HG02870 (cell line): Measurements from ENCODE around the gene PCDHA4.
"Not testable (repeated sequence)": the region's sequence is repeated elsewhere in the genome, so short reads cannot be mapped to it uniquely, and the experiment has no call there.

Source experiments
- ATAC-seq: cut with Tn5 transposase; IDR thresholded peaks from one replicate; pipeline ENCODE4 v1.9.1; 2021; ENCODE audit warnings: mild to moderate bottlenecking, moderate library complexity; ENCODE audit not compliant: unreplicated experiment

Gene PCDHA4

DNA sequence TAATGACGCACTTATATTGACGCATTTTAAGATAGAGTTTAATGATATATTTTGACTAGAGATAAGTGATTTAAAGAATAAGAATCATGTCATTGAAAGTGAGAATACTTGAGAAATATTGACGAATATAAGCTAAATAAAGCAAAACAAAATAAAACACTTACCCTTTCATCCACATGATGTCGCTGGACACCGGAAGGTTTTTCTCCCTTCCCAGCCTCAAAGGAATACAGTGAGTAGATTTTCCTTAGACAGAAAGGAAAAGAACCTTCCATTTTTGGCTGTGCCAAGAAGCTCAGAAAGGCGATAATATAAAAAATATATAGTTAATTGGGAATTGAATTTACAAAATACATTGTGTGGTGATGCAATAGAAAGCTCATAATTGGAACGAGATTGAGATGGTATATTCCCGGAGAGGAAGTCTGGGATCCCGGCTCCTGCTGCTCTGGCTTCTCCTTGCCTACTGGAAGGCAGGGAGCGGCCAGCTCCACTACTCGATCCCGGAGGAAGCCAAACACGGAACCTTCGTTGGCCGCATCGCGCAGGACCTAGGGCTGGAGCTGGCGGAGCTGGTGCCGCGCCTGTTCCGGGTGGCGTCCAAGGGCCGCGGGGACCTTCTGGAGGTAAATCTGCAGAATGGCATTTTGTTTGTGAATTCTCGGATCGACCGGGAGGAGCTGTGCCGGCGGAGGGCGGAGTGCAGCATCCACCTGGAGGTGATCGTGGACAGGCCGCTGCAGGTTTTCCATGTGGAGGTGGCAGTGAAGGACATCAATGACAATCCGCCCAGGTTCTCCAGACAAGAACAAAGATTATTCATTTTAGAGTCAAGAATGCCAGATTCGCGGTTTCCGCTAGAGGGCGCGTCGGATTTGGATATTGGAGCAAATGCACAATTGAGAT, 14.8 kb downstream of the PCDHA4 start, which contains the start of gene PCDHA5:
Gene PCDHA5 (plus strand): TSS at position 239 of the 906 bp plus-strand sequence.
- ATAC-seq, result no peak

DNA sequence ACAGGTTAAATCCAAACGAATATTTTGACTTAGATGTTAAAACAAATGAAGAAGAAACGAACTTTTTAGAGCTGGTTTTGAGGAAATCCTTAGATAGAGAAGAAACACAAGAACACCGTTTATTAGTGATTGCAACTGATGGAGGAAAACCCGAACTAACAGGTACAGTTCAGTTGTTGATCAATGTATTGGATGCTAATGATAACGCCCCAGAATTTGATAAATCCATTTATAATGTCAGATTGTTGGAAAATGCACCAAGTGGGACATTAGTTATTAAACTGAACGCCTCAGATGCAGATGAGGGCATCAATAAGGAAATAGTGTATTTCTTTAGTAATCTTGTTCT, 15.4 kb downstream of the PCDHA4 start:
- ATAC-seq, result no peak

DNA sequence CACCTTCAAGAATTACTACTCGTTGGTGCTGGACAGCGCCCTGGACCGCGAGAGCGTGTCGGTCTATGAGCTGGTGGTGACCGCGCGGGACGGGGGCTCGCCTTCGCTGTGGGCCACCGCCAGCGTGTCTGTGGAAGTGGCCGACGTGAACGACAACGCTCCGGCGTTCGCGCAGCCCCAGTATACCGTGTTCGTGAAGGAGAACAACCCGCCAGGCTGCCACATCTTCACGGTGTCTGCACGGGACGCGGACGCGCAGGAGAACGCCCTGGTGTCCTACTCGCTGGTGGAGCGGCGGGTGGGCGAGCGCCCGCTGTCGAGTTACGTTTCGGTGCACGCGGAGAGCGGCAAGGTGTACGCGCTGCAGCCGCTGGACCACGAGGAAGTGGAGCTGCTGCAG, 16.1 kb downstream of the PCDHA4 start:
- not testable (repeated sequence) for ATAC-seq

DNA sequence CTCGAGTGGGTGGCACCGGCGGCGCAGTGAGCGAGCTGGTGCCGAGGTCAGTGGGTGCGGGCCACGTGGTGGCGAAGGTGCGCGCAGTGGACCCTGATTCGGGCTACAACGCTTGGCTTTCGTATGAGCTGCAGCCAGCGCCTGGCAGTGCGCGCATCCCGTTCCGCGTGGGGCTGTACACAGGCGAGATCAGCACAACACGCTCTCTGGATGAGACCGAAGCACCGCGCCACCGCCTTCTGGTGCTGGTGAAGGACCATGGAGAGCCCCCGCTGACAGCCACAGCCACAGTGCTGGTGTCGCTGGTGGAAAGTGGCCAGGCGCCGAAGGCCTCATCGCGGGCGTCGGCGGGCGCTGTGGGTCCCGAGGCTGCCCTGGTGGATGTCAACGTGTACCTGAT, 16.6 kb downstream of the PCDHA4 start:
- no peak for ATAC-seq

DNA sequence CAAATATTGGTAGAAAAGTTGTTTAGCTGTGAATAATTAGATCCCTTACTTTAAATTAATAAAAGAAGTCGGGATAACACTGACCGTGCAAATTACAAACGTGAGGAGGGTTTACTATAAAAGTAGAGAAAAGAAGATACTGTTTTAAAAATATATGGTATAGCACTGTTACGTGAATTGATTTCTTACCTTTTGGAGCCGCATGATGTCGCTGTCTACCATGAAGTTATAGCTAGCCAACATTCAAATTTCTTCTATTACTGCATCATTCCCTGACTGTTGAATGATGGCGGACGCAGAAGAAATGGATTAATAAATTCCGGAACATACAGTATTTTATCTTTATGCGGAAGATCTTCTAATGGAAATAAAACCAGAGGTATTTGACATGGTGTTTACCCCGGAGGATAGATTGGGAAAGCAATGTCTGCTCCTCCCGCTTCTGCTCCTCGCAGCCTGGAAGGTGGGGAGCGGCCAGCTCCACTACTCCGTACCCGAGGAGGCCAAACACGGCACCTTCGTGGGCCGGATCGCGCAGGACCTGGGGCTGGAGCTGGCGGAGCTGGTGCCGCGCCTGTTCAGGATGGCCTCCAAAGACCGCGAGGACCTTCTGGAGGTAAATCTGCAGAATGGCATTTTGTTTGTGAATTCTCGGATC, 21.0 kb downstream of the PCDHA4 start, which contains the start of gene PCDHA6:
Gene PCDHA6 (plus strand): TSS at position 257 of the 658 bp plus-strand sequence. CDS start 132 bp downstream, at position 389.
- ATAC-seq, result no peak

DNA sequence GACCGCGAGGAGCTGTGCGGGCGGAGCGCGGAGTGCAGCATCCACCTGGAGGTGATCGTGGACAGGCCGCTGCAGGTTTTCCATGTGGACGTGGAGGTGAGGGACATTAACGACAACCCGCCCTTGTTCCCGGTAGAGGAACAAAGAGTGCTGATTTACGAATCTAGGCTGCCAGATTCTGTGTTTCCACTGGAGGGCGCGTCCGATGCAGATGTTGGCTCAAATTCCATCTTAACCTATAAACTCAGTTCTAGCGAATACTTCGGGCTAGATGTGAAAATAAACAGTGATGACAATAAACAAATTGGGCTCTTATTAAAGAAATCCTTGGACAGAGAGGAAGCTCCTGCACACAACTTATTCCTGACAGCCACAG, 21.5 kb downstream of the PCDHA4 start:
- ATAC-seq, result no peak

DNA sequence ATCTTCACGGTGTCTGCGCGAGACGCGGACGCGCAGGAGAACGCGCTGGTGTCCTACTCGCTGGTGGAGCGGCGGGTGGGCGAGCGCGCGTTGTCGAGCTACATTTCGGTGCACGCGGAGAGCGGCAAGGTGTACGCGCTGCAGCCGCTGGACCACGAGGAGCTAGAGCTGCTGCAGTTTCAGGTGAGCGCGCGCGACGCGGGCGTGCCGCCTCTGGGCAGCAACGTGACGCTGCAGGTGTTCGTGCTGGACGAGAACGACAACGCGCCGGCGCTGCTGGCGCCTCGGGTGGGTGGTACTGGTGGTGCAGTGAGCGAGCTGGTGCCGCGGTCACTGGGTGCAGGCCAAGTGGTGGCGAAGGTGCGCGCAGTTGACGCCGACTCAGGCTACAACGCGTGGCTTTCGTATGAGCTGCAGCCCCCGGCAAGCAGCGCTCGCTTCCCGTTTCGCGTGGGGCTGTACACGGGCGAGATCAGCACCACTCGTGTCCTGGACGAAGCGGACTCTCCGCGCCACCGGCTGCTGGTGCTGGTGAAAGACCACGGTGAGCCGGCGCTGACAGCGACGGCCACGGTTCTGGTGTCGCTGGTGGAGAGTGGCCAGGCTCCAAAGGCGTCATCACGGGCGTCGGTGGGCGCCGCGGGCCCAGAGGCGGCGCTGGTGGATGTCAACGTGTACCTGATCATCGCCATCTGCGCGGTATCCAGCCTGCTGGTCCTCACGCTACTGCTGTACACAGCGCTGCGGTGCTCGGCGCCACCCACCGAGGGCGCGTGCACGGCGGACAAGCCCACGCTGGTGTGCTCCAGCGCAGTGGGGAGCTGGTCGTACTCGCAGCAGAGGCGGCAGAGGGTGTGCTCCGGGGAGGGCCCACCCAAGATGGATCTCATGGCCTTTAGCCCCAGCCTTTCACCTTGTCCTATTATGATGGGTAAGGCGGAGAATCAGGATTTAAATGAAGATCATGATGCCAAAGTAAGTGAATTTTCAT, 22.9 kb downstream of the PCDHA4 start:
- ATAC-seq, result not testable (repeated sequence)

DNA sequence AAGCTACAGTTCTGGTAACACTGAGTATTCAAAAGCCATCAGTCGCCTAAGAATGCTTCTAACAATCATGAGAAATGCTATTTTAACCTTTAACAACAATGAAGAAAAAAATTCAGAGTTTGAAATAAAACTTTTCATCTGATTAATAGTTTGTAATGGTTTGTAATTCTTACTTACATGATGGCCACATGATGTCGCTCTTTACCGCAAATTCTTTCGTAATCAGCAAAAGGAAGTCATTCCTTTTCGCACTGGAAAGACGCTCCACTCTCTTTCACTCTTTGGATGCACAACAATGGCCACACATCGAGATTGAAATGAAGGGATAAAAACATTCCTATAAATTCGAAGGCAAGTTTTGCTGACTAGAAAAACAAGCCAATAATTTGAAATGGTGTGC, 27.1 kb downstream of the PCDHA4 start, which contains the start of gene PCDHA7:
Gene PCDHA7 (plus strand): TSS at position 277 of the 400 bp plus-strand sequence. CDS start 115 bp downstream, at position 392.
- ATAC-seq, result no peak

DNA sequence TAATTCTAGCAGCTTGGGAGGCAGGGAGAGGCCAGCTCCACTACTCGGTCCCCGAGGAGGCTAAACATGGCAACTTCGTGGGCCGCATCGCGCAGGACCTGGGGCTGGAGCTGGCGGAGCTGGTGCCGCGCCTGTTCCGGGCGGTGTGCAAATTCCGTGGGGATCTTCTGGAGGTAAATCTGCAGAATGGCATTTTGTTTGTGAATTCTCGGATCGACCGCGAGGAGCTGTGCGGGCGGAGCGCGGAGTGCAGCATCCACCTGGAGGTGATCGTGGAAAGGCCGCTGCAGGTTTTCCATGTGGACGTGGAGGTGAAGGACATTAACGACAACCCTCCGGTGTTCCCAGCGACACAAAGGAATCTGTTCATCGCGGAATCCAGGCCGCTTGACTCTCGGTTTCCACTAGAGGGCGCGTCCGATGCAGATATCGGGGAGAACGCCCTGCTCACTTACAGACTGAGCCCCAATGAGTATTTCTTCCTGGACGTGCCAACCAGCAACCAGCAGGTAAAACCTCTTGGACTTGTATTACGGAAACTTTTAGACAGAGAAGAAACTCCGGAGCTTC, 27.7 kb downstream of the PCDHA4 start:
- ATAC-seq, result not testable (repeated sequence)

DNA sequence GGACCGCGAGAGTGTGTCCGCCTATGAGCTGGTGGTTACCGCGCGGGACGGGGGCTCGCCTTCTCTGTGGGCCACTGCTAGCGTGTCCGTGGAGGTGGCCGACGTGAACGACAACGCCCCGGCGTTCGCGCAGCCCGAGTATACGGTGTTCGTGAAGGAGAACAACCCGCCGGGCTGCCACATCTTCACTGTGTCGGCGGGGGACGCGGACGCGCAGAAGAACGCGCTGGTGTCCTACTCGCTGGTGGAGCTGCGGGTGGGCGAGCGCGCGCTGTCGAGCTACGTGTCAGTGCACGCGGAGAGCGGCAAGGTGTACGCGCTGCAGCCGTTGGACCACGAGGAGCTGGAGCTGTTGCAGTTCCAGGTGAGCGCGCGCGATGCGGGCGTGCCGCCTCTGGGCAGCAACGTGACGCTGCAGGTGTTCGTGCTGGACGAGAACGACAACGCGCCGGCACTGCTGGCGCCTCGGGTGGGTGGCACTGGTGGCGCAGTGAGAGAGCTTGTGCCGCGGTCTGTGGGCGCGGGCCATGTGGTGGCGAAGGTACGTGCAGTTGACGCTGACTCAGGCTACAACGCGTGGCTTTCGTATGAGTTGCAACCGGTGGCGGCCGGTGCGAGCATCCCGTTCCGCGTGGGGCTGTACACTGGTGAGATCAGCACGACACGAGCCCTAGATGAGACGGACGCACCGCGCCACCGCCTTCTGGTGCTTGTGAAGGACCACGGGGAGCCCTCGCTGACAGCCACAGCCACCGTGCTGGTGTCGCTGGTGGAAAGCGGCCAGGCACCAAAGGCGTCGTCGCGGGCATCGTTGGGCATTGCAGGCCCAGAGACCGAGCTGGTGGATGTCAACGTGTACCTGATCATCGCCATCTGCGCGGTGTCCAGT, 29.0 kb downstream of the PCDHA4 start:
- ATAC-seq, result no peak

DNA sequence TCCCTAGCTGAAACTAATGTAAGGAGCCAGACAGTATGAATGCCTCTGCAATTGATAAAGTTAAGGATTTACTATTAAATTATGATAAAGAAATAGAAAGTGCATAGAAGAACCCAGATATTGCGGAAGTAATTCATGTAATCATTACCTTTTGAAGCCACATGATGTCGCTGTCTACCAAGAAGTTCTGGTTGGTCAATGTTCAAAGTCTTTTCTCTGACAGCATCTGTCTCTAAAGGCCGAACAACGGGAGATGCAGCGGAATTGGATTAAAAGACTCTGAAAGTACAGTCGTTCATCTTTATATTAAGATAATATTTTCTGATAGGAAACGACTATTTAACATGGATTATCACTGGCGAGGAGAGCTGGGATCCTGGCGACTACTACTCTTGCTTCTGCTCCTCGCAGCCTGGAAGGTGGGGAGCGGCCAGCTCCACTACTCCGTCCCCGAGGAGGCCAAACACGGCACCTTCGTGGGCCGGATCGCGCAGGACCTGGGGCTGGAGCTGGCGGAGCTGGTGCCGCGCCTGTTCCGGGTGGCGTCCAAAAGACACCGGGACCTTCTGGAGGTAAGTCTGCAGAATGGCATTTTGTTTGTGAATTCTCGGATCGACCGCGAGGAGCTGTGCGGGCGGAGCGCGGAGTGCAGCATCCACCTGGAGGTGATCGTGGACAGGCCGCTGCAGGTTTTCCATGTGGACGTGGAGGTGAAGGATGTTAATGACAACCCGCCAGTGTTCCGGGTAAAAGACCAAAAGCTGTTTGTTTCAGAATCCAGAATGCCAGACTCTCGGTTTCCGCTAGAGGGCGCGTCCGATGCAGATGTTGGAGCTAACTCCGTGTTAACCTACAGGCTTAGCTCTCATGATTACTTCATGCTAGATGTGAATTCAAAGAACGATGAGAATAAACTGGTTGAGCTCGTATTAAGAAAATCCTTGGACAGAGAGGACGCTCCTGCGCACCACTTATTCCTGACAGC, 34.4 kb downstream of the PCDHA4 start, which contains the start of gene PCDHA8:
Gene PCDHA8 (plus strand): TSS at position 210 of the 985 bp plus-strand sequence. CDS start 135 bp downstream, at position 345.
- no peak for ATAC-seq

DNA sequence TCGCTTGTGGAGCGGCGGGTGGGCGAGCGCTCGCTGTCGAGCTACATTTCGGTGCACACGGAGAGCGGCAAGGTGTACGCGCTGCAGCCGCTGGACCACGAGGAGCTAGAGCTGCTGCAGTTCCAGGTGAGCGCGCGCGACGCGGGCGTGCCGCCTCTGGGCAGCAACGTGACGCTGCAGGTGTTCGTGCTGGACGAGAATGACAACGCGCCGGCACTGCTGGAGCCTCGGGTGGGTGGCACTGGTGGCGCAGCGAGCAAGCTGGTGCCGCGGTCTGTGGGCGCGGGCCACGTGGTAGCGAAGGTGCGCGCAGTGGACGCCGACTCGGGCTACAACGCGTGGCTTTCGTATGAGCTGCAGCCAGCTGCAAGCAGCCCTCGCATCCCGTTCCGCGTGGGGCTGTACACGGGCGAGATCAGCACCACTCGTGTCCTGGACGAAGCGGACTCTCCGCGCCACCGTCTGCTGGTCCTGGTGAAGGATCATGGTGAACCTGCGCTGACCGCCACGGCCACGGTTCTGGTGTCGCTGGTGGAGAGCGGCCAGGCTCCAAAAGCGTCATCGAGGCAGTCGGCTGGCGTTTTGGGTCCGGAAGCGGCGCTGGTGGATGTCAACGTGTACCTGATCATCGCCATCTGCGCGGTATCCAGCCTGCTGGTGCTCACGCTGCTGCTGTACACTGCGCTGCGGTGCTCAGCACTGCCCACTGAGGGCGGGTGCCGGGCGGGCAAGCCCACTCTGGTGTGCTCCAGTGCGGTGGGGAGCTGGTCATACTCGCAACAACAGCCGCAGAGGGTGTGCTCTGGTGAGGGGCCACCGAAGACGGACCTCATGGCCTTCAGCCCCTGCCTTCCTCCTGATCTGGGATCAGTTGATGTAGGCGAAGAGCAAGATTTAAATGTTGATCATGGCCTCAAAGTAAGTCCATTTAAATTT, 36.2 kb downstream of the PCDHA4 start:
- no peak for ATAC-seq

DNA sequence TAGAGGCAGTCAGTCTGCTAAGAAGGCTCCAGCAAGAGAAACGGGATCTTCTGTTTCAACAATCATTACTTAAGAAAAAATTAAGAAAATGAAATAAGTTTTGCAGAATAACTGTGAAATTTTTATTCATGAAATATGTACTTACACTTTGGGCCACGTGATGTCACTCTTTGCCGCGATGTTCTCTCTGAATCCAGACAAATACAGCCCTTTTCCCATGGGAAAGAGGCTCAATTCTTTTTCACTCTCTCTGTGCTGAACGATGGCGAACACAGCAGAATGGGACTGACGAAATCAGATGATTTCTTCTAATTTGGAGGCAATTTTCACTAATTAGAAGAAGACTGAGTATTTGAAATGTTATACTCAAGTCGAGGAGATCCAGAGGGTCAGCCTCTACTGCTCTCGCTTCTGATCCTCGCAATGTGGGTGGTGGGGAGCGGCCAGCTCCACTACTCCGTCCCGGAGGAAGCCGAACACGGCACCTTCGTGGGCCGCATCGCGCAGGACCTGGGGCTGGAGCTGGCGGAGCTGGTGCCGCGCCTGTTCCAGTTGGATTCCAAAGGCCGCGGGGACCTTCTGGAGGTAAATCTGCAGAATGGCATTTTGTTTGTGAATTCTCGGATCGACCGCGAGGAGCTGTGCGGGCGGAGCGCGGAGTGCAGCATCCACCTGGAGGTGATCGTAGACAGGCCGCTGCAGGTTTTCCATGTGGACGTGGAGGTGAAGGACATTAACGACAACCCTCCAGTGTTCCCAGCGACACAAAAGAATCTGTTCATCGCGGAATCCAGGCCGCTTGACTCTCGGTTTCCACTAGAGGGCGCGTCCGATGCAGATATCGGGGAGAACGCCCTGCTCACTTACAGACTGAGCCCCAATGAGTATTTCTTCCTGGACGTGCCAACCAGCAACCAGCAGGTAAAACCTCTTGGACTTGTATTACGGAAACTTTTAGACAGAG, 41.6 kb downstream of the PCDHA4 start, which contains the start of gene PCDHA9:
Gene PCDHA9 (plus strand): TSS at position 244 of the 964 bp plus-strand sequence. CDS start 114 bp downstream, at position 358.
- not testable (repeated sequence) for ATAC-seq

DNA sequence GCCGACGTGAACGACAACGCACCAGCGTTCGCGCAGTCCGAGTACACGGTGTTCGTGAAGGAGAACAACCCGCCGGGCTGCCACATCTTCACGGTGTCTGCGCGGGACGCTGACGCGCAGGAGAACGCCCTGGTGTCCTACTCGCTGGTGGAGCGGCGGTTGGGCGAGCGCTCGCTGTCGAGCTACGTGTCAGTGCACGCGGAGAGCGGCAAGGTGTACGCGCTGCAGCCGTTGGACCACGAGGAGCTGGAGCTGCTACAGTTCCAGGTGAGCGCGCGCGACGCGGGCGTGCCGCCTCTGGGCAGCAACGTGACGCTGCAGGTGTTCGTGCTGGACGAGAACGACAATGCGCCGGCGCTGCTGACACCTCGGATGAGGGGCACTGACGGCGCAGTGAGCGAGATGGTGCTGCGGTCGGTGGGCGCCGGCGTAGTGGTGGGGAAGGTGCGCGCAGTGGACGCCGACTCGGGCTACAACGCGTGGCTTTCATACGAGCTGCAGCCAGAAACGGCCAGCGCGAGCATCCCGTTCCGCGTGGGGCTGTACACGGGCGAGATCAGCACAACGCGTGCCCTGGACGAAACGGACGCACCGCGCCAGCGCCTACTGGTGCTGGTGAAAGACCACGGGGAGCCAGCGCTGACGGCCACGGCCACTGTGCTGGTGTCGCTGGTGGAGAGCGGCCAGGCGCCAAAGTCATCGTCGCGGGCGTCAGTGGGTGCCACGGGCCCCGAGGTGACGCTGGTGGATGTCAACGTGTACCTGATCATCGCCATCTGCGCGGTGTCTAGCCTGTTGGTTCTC, 43.2 kb downstream of the PCDHA4 start:
- ATAC-seq, result not testable (repeated sequence)
